Measurements from ENCODE around the gene VSTM4. TPM values are rescaled to one million over a fixed set of nuclear protein-coding genes. Genes with fewer than 3 reads are reported as not detected.

Gene VSTM4
- total RNA-seq, 1 donor from 2014 or later, result 25.2 TPM

DNA sequence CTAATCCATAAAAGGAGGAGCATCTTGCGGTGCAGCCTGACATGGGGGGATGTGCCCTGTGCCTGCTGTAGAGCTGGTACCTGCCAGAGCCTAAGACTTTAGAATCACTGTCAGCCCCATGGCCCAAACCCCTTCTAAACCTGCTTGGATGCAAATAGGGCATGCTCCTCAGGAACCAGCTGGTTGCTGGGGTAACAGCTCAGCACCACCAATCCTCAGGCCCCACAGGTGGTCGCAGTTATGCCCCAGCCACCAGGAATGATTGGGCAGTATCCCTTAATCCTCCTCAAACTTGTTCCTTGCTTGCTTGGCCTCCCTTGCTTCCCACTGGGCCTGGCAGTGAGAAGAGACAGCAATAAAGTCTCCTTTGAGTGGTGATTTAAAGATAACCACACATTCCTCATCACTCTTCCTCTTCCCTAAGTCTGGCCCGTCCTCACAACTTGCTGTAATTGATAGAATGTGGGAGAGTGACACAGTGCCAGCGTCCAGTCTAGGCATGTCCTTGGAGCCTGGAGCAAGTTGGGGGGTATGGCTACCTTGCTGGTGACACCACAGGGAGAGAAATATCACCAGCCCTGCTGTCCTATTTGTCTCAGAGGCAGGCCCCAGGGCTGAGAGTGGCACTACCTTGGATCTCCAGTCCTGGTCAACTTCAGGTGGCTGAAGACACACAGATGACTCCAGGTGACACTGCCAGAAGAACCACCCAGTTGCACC is 43.0 kb downstream of the VSTM4 start:
- no peak for DNase-seq (ENCODE audit: low read depth)

DNA sequence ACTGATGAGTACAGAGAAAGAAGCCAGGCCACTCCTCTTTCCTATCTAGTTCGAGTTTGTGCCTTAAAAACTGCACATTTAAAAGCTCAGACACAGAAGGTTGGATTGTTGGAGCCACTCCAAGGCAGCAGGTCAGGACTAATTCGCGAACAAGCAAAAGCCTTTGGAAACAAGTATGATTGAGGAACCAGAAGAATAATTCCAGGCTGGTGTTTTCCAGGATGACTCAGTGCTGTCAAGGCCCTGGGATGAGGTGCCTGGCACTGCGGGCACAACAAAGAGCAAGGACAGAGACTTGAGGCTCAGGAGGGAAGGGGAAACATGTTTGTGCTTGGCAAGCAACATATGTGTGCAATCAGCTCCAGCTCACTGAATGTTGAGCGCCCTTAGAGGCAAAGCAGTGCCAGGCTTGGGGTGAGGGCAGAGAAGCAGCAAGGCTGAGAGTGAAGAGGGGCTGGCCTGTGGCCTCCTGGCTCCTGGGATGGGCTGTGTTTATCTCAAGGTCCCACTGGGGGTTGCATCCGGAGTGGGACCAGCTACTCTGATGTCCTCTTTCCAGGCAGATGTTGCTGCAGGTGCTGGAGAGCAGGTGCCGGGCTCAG is 44.1 kb downstream of the VSTM4 start:
- DNase-seq (ENCODE audit: low read depth), result no peak

DNA sequence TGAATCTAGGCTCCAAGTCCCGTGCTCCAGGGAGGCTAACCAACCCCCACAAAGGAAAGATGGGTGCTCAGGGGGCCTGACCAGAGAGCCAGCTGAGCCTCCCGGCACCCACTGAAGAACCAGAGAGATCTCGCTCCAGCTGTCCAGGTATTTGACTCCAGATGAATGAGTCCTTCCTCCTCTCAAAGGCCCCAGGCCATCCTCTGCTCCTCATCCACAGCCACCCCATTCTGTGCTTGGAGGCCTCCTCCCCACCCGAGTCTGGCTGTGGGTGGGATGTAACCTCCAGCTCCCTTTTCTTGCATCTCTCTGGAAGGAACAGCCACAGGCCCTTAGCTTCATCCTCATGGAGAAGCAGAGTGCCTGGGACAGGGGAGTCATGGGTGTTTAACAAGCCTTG is 44.6 kb downstream of the VSTM4 start:
- DNase-seq (ENCODE audit: low read depth), result no peak

DNA sequence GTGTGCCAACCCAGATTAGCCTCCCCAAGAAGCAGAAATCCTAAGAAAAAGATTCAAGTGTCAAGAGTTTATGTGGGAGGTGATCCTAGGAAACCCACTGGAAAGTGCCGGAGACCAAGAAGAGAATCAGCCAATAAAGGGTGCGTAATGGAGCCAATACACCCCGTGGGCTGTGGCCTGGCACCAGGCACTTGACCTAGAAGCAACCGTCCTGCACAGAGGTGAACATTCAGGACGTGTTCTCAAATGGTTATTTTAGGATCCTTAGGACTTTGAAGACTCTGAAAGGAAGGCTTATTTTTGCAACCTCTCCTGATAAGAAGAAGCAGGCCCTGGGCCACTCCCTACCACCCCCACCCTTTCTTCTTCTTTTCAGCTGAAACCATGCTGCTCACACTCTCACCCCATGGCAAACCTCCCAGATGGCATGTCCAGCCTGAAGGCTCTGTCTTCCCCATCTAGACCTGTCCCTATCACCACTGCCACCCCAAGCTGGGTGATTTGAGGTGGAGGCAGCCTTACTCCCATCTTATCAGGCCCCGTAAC is 46.6 kb downstream of the VSTM4 start:
- DNase-seq (ENCODE audit: low read depth), result no peak

DNA sequence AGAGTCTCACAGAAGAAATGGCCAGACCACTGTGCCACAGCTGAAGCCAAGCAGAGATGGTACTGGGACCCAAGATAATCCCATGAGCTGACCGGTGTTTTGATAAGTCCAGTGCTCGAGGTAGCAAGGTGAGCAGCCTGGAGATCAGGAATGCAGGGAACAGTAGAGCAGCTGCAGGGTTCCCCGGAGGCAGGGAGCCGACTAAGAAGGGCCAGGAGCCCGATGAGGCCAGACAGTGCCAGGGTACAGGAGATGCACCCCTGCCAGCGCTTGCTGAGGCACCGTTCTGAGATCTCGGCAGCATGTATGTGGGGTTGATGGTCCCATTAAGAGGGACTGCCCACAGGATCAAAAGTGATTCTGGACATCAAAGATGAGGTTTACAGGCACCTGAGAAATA is 47.1 kb downstream of the VSTM4 start:
- no peak for DNase-seq (ENCODE audit: low read depth)

DNA sequence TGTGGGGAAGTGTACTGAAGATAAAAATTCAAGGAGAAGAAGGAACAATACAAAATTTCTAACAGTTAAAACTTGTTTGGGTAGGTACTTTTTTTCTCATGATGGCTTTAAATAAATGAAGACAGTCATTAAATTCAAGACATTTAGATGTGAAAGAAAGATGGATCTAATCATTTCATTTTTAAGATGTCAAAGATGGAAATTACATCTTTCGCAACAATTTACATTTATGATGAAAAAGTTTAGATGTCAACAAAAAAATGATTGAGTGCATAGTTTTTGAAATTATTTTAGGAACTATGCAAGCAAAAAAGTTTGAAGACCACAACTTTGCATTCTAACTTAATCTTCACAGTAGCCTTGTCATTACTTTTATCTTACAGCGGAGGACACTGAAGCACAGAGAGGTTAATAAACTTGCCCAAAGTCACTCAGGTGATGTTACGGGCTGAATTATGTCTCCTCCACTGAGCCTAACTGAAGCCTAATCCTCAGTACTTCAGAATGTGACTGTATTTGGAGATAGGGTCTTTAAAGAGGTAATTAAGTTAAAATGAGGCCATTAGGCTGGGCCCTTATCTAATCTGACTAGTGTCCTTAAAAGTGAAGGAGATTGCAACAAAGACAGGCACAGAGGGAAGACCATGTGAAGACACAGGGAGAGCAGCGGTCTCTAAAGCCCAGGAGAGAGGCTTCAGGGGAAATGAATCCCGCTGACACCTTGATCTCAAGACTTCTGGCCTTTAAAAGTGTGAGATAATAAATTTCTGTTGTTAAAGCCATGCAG is 48.2 kb downstream of the VSTM4 start:
- DNase-seq (ENCODE audit: low read depth), result no peak

DNA sequence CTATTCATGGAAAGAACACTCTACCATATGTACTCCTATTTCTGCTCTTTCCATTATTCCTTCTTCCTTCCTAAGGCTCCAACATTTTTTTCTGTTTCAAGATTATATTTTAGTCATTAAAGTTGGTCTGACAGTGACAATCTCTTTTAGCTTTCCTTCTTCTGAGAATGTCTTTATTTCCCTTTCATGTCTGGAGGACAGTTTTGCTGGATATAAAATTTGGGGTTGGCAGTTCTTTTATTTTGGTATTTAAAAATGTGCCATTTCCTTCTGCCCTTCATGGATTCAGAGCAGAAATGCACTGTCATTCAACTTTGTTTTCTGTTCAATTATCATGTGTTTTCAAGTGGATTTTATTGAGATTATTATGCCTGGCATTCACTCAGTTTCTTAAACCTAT is 53.1 kb downstream of the VSTM4 start:
- DNase-seq (ENCODE audit: low read depth), result no peak

DNA sequence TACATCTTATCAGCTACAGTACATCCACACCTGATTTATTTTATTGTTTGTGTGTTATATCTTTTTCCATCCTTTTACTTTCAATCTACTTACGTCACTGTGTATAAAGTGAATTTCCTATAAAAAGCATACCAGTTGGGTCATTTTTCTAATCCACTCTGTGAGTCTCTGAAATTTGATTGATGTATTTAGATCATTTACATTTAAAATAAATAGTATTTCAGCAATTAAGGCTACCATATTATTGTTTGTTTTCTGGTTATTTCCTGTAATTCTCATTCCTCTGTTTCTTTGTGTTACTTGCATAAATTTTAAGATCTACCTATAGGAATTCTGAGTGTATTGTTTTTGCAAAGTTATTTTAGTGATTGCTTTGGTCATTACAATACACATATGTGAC is 53.7 kb downstream of the VSTM4 start:
- DNase-seq (ENCODE audit: low read depth), result no peak

DNA sequence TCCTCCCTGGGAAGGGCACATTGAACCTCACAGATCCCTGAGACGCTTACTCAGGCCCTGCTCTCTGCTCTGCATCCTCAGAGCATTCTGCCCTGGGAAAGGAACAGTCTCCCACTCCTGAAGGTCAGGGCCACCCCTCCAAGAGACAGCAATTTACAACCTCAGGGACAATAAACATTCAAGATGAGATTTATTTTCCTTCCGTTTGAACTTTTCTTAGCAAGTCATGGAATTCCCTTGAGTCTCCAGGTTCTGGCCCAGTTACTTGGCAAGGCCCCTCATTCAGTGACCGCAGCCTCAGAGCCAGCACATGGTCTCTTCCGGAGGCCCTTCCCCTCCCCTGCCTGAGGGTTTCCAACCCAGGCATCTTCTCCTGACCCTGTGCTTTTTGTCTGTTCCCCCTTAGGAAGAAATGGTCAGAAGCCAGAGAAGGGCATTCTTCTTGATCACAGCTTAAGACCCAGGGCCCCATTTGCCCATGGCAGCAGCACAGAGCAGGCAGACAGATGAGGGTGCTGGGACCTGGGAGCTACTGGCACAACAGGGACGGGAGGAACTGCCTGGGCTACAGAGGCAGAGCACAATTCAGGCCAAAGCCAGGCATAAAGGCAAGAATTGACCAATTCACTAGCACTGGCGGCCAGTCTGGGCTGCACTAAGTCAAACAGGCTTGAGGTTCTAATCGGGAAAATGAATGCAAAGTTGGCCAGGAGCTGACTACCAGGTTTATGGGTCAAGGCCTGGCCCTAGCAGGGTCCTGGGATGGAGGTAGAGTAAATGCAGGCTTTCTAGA is 56.7 kb downstream of the VSTM4 start:
- no peak for DNase-seq (ENCODE audit: low read depth)

DNA sequence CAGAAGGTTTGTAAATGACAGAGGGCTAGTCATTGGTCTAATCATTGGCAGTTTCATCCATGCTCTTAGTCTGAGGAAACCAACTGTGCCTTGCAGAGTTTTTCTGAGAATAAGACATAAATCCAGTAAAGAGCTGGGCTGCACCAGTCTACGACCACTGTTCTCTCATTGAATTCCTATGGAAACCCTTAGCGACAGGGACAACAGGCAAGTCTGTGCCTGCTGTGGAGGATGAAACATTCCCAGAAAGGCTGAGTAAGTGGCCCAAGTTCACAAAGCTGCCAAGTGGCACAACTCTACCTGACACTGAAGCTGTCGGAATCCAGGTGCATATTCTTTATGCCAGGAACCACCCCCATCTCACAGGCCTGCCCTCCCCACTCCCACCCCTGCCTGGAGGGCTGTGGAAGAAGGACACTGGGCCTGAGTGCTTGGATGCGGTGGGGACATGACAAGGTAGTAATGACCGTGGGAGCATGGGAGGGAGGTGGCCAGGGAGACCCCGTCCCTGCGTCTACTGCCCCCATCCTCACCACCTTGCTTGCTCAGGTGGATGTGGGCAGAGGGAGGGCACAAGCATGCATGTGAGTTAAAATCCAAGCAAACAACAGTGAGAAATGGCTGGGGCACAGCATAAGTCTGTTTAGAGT is 58.0 kb downstream of the VSTM4 start:
- no peak for DNase-seq (ENCODE audit: low read depth)

DNA sequence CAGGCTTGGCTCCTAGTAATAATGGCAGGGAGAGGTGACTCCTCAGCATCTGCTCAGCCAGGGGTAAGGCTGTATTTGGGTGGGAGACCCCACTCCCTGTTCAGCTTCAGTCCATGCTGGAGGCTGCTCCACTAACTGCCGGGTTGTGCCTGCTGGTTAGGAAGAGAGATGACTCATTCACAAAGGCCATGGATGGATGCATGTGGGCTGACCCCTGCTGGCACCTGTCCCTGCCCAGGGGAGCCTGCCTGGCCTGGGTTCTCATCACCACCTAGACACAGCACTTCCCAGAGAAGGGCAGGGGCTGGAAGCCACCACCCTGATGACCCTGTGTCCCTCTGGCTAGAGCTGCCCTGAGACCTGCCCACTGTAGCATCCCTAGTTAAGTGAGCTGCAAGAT is 59.0 kb downstream of the VSTM4 start:
- peak; percentile 65 for DNase-seq (ENCODE audit: low read depth)

DNA sequence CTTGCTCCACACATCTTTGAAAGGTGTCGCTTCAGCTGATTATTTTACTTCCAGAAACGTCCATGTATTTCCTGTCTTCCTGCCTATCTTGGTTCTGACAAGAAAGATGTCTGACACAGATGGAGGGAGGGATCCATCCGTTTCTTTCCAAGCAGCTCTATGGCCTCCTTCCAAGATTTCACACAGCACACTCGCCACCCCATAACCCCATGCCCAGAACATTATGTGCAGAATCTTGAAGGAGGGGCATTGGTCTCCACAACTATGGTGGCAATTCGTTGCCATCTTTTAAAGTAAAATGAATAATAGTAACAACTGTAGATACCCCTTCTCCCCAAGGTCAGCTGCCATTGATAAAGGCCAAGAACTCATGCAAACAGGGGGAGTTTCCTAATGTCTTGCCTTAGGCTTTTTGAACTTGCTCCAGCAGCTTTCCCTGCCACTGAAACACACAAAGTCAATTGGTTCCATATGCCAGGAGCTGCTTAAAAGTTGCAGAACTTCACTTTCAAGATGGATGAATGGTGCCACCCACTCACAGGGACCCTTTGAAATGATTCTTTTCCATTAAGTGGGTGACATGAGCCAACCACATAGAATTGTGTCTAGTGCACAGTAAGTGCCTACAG is 60.0 kb downstream of the VSTM4 start:
- no peak for DNase-seq (ENCODE audit: low read depth)

DNA sequence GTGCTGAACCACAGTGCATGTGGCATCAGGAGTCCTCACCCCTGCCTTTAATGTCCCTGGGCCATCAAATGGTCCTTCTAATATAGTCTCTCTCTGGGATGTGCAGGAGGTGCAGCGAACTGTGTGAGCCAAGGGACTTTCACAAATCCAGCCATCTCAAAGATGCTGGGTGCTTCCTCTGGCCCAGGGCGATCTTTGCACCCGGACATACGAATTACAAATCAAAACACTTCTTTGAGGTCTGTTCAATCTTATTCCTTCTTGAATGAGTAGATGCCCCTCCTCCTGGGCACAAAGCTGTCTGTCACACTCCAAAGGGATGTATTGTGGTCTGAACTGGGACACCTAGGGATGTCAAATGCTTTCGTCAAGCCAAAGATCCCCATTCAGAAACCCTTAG is 60.6 kb downstream of the VSTM4 start:
- DNase-seq (ENCODE audit: low read depth), result no peak

DNA sequence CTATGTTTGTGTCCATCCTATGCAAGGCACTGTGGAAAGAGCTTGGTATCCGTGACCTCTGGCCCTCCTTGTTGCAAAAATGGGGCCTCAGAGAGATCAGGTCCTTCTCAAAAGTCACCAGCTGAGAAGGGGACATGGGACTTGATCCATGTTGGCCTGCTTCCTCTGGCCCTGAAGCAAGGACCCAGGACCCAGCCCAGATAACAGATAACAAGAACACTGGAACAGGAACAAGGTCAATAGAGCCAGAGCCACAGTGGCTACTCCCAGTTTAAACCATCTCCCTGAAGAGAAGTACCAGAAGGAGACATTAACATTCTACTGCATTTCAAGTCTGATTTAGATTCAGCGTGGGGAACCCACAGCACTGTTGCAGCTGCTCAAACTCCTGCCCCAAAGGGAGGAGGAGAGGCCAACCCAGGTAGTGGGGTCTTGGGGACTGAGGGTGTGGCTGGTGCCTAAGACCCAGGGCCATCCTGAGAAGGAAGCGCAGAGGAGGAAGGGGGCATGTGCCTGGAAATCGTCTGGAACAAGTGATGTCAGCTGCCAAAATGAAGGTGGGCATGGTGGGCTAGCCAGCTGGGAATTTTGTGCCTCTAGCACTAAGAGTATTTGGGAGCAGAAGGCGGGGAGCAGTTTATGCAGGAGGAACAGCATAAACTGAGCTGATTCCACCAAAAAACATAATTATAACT is 61.2 kb downstream of the VSTM4 start:
- DNase-seq (ENCODE audit: low read depth), result no peak

DNA sequence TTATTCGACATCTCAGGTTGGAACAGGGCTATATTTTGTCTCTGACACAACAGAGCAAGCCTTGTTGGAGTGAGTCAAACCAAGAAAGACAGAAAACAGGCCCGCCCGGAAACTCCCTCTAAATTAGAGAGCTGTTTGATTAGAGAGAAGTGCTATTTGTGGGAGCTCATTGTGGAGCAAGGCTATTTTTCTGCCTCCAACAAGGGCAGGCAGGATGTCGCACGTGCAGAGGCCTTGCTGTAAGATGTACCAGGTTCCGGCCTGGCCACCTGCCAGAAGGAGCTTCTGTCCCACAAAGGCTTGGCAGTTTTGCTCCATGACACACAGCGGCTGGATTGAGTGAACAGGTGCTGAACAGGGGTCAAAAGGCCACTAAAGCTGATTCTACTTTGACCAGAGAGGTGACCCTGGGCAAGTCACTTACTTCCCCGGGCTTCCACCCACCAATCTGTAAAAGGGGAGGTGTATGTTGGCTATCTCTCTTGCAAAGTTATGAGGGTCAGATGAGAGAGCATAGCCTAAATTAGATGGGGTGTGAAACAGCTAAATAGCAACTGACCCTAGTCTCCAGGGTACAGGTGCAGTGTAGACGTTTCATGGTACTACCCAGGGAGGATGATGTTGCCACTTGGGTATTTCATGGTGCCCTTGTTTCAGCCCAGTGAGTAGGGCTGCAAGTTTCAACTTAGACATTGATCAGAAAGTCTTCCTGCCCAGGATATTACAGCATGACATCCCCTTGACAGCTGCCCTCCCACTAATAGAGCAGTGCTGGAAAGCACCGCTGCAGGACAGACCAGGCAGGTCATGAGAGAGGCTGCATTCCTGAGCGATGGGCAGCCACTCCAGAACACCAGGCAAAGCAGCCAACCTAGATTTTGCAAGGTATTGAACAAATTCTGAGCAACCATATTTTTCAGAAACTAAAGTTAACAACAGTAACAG is 62.0 kb downstream of the VSTM4 start:
- DNase-seq (ENCODE audit: low read depth), result peak; percentile 81

DNA sequence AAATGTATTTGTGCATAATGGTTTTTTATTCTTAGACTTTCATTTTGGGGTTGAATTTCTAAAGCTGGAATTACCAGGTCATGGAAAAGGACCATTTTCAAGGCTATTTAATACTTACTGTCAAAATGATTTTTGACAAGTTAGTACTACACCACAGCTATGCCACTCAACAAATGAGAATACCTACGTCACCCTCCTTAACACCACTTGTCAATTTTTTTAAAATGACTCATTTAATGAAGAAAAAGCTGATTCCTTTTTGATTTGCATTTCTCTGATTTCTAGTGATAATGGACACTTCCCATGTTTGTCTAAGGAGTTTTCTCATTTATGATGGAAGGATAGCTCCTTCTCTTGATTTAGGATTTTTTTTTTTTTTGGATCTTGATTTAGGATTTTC is 63.3 kb downstream of the VSTM4 start:
- DNase-seq (ENCODE audit: low read depth), result no peak

DNA sequence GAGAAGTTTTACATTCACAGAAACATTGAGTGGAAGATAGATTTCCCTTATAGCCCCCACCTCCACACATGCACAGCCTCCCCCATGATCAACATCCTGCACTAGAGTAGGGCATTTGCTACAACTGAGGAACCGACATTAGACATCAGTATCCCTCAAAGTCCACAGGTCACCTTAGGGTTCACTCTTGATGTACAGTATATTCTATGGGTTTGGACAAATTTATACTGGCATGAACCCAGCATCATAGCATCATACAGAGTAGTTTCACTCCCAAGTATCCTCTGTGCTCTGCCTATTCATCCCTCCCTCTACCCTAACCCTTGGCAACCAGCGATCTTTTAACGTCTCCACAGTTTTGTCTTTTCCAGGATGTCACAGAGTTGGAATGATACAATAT is 64.4 kb downstream of the VSTM4 start:
- DNase-seq (ENCODE audit: low read depth), result no peak

DNA sequence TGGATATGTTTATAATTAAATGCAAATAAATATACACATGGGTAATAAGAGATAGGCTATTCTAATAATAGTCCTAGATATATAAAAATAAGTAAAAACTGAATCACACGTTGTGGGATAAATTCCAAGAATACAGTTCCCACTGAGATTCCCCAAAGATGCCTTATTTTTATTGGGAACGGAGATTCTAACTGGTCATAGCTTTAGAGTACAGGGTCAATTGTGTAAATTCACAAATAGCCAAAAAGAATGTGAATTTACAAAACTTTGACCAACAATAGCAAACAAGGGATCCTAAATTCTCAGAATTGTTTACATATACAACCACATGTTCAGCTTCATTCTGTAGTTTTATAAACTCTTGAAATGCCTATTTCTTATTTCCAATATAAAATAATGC is 65.0 kb downstream of the VSTM4 start:
- DNase-seq (ENCODE audit: low read depth), result no peak

DNA sequence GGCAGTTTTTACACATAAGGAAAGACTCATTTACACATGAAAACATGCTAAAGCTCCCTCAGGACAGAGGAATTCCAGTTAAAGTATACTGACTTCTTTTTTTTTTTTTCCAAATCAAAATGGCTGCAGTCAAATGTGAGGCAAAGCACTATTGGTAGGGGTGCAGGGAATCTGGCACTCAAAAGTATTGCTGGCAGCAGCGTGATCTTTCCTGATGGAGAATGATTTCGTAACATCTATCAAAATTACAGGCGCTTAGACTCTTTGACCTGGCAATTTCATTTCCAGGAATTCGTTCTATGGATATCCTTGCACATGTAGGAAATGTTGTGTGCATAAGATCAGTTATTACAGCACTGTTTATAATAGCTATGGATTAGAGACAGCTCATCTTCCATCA is 65.7 kb downstream of the VSTM4 start:
- DNase-seq (ENCODE audit: low read depth), result no peak
